H1 (cell line): ENCODE data around the gene IKZF1. TPM values are rescaled to one million over a fixed set of nuclear protein-coding genes. Genes with fewer than 3 reads are reported as not detected.

Experiments used
- CTCF ChIA-PET: fragments of 300-600 bp; sonication (Branson Sonifier 250); formaldehyde crosslinking; loops from one replicate; lab custom pipeline; 2021; ENCODE audit not compliant: partially characterized antibody; lab: Charles Lee
- POLR2A ChIA-PET: fragments of 300-600 bp; sonication (Branson Sonifier 250); formaldehyde crosslinking; loops from one replicate; lab custom pipeline; 2021; ENCODE audit warnings: inconsistent platforms; ENCODE audit not compliant: partially characterized antibody; lab: Charles Lee
- DNase-seq, 2 experiments: peaks; one replicate each; pipeline versions ENCODE4 v3.0.0 to v3.0.0-alpha.2; 2010 to 2022; ENCODE audit warnings: low spot score in 2 of 2, low read depth in 1 of 2, mixed read lengths in 1 of 2
- FAIRE-seq: peaks from 2 replicates; lab custom pipeline; 2011; peaks lifted over from hg19 to GRCh38; lab: Jason Lieb, UNC
- H2AFZ ChIP-seq: 2 replicates; pipeline ENCODE4 v1.8.1; 2012; ENCODE audit warnings: low read length, inconsistent platforms
- H2AK5ac ChIP-seq: 2 replicates; pipeline ENCODE4 v1.6.1; 2013; ENCODE audit warnings: low read depth, low read length
- H2BK120ac ChIP-seq: replicated peaks from 2 replicates; pipeline ENCODE3; 2013; ENCODE audit warnings: low read depth, low read length, inconsistent platforms
- H2BK12ac ChIP-seq: 2 replicates; pipeline ENCODE4 v1.6.1; 2013; ENCODE audit warnings: low read depth, low read length
- H2BK15ac ChIP-seq: 2 replicates; pipeline ENCODE4 v1.6.1; 2013; ENCODE audit warnings: low read length
- H2BK20ac ChIP-seq: 2 replicates; pipeline ENCODE4 v1.6.1; 2013; ENCODE audit warnings: low read length
- H2BK5ac ChIP-seq: 2 replicates; pipeline ENCODE4 v1.6.1; 2013; ENCODE audit warnings: low read depth, low read length
- H3K14ac ChIP-seq: 2 replicates; pipeline ENCODE4 v1.6.1; 2013; ENCODE audit warnings: inconsistent platforms; ENCODE audit not compliant: insufficient read length
- H3K18ac ChIP-seq: 2 replicates; pipeline ENCODE4 v1.6.1; 2013; ENCODE audit warnings: low read length; ENCODE audit errors: extremely low read depth
- H3K23ac ChIP-seq: 2 replicates; pipeline ENCODE4 v1.6.1; 2013; ENCODE audit warnings: inconsistent platforms; ENCODE audit not compliant: insufficient read length
- H3K23me2 ChIP-seq: 2 replicates; pipeline ENCODE4 v1.6.1; 2013; ENCODE audit warnings: low read depth, low read length
- H3K27ac ChIP-seq: 2 replicates; pipeline ENCODE4 v1.6.1; 2011; ENCODE audit warnings: low read depth, low read length, inconsistent platforms
- H3K27me3 ChIP-seq, 4 experiments: replicated peaks in 1 of 4; 1 replicate in 1 of 4; 2 replicates in 3 of 4; pipeline versions ENCODE4 v1.6.1 to v1.8.1; 2011 to 2013; ENCODE audit warnings: low read length in 3 of 4, mild to moderate bottlenecking in 3 of 4, inconsistent platforms in 2 of 4, mixed read lengths in 2 of 4, moderate library complexity in 1 of 4; ENCODE audit not compliant: control insufficient read depth in 3 of 4, insufficient read depth in 3 of 4; ENCODE audit errors: extremely low read depth in 1 of 4
- H3K36me3 ChIP-seq, 4 experiments: 2 replicates each; pipeline versions ENCODE4 v1.6.1 to v1.8.1; 2011 to 2013; ENCODE audit warnings: mild to moderate bottlenecking in 4 of 4, low read length in 3 of 4, moderate library complexity in 2 of 4, control low read depth in 1 of 4, inconsistent platforms in 1 of 4; ENCODE audit not compliant: insufficient read depth in 4 of 4, control insufficient read depth in 2 of 4
- H3K4ac ChIP-seq: replicated peaks from 2 replicates; pipeline ENCODE3; 2013; ENCODE audit warnings: low read length, low read depth, mixed read lengths, inconsistent platforms; ENCODE audit not compliant: insufficient read length
- H3K4me1 ChIP-seq, 4 experiments: replicated peaks in 1 of 4; 1 replicate in 1 of 4; 2 replicates in 3 of 4; pipeline versions ENCODE4 v1.6.1 to v1.8.1; 2011 to 2013; ENCODE audit warnings: low read length in 3 of 4, inconsistent platforms in 2 of 4, mixed read lengths in 1 of 4; ENCODE audit not compliant: insufficient read depth in 4 of 4, control insufficient read depth in 3 of 4
- H3K4me2 ChIP-seq, 2 experiments: 2 replicates each; pipeline versions ENCODE4 v1.6.1 to v1.8.1; 2011 to 2013; ENCODE audit warnings: low read depth in 2 of 2, low read length in 2 of 2, control low read depth in 1 of 2, inconsistent platforms in 1 of 2, mild to moderate bottlenecking in 1 of 2; ENCODE audit not compliant: insufficient read depth in 1 of 2
- H3K4me3 ChIP-seq, 4 experiments: fragments of 200-600, 300-600 bp in 1 of 4; sonication (generic), shearing (Covaris generic), sonication (Bioruptor Twin) in 1 of 4; 2 replicates each; pipeline versions ENCODE4 v1.5.1 to v1.8.1; 2011 to 2016; ENCODE audit warnings: low read length in 4 of 4, low read depth in 3 of 4, control low read depth in 2 of 4, inconsistent platforms in 2 of 4, mild to moderate bottlenecking in 2 of 4, mixed read lengths in 1 of 4, moderate library complexity in 1 of 4; ENCODE audit not compliant: insufficient read depth in 2 of 4; ENCODE audit errors: extremely low read depth in 1 of 4
- H3K56ac ChIP-seq: replicated peaks from 2 replicates; pipeline ENCODE3; 2013; ENCODE audit warnings: low read depth, mild to moderate bottlenecking, mixed read lengths, low read length, inconsistent platforms; ENCODE audit not compliant: insufficient read length
- H3K79me1 ChIP-seq: 2 replicates; pipeline ENCODE4 v1.6.1; 2013; ENCODE audit warnings: low read depth, low read length, control low read depth
- H3K79me2 ChIP-seq, 2 experiments: 2 replicates each; pipeline versions ENCODE4 v1.6.1 to v1.8.1; 2012 to 2013; ENCODE audit warnings: low read length in 2 of 2, mild to moderate bottlenecking in 2 of 2, inconsistent platforms in 1 of 2; ENCODE audit not compliant: insufficient read depth in 2 of 2, control insufficient read depth in 1 of 2
- H3K9ac ChIP-seq, 4 experiments: replicated peaks in 1 of 4; 1 replicate in 1 of 4; 2 replicates in 3 of 4; pipeline versions ENCODE4 v1.6.1 to v1.8.1; 2011 to 2013; ENCODE audit warnings: low read depth in 3 of 4, low read length in 3 of 4, control low read depth in 2 of 4, mild to moderate bottlenecking in 2 of 4, moderate library complexity in 2 of 4, inconsistent platforms in 1 of 4; ENCODE audit errors: extremely low read depth in 1 of 4
- H3K9me3 ChIP-seq, 2 experiments: 2 replicates each; pipeline versions ENCODE4 v1.6.1 to v1.8.1; 2012 to 2013; ENCODE audit warnings: mild to moderate bottlenecking in 2 of 2, moderate library complexity in 2 of 2, control low read depth in 1 of 2, inconsistent platforms in 1 of 2, low read depth in 1 of 2, low read length in 1 of 2, mixed read lengths in 1 of 2; ENCODE audit not compliant: insufficient read depth in 2 of 2
- H4K20me1 ChIP-seq, 2 experiments: replicated peaks in 1 of 2; 2 replicates each; pipeline versions ENCODE3 to v1.8.1; 2011 to 2013; ENCODE audit warnings: inconsistent platforms in 2 of 2, low read length in 2 of 2, mild to moderate bottlenecking in 1 of 2; ENCODE audit not compliant: insufficient read depth in 2 of 2, control insufficient read depth in 1 of 2
- H4K5ac ChIP-seq: 2 replicates; pipeline ENCODE4 v1.6.1; 2013; ENCODE audit warnings: low read length, low read depth, mixed read lengths, inconsistent platforms; ENCODE audit not compliant: insufficient read length
- H4K8ac ChIP-seq: 2 replicates; pipeline ENCODE4 v1.8.0; 2013; ENCODE audit warnings: mild to moderate bottlenecking, moderate library complexity, low read length, inconsistent platforms; ENCODE audit not compliant: insufficient read depth; ENCODE audit errors: extremely low read depth
- H4K91ac ChIP-seq: replicated peaks from 2 replicates; pipeline ENCODE3; 2013; ENCODE audit warnings: low read length, mixed read lengths, inconsistent platforms; ENCODE audit not compliant: insufficient read length
- ATF3 ChIP-seq: IDR thresholded peaks from 2 replicates; pipeline ENCODE4 v1.6.1; 2011; ENCODE audit warnings: low read depth, mild to moderate bottlenecking, low read length; ENCODE audit not compliant: insufficient read depth
- BRCA1 ChIP-seq: IDR thresholded peaks from 2 replicates; pipeline ENCODE4 v1.6.1; 2012; ENCODE audit warnings: low read depth, low read length, improper control_type of control experiment
- CBX5 ChIP-seq: fragments of 300-800, 300-1000 bp; sonication (generic); IDR thresholded peaks from 2 replicates; pipeline ENCODE4 v1.7.1; 2016; ENCODE audit warnings: antibody characterized with exemption, low read length, low read depth
- CEBPB ChIP-seq: IDR thresholded peaks from 2 replicates; pipeline ENCODE4 v1.6.1; 2012; ENCODE audit warnings: low read depth, low read length
- CTBP2 ChIP-seq: IDR thresholded peaks from 2 replicates; pipeline ENCODE4 v1.7.0; 2011; ENCODE audit warnings: borderline replicate concordance, mild to moderate bottlenecking, moderate library complexity, mixed read lengths, low read length; ENCODE audit not compliant: insufficient read depth, insufficient read length
- HDAC6 ChIP-seq: IDR thresholded peaks from one replicate; pipeline ENCODE4 v1.7.1; 2012; ENCODE audit warnings: low read depth, mild to moderate bottlenecking, inconsistent platforms, low read length, moderate library complexity
- TEAD4 ChIP-seq: IDR thresholded peaks from 2 replicates; pipeline ENCODE4 v1.6.1; 2012; ENCODE audit warnings: low read depth, low read length, inconsistent platforms, mixed read lengths
- WGBS, 2 experiments: shearing (Covaris generic) in 1 of 2; methylation state at CpG; one replicate each; pipeline versions ENCODE4 v1.1.6 to v1.1.7; 2013 to 2015; ENCODE audit warnings: low lambda C conversion rate in 2 of 2, mixed read lengths in 2 of 2, inconsistent platforms in 1 of 2, low coverage in 1 of 2, missing lambda C conversion rate in 1 of 2; ENCODE audit not compliant: insufficient replicate concordance in 2 of 2, insufficient coverage in 1 of 2, insufficient read length in 1 of 2; ENCODE audit errors: extremely low coverage in 1 of 2, missing lambda C conversion rate in 1 of 2; 5-methylcytosine and 5-hydroxymethylcytosine counted together
- polyA plus RNA-seq, 7 experiments: library from polyadenylated mRNA; depleted of rRNA in 3 of 7; stranded (reverse) in 5 of 7; unstranded in 2 of 7; fragments of >200 nt in 5 of 7; fragments of 200-250 nt in 2 of 7; gene quantifications; 1 replicate in 5 of 7; 2 replicates in 1 of 7; 4 replicates in 1 of 7; pipeline versions ENCODE4 v1.2.1 to v1.2.3, GENCODE V29; 2011 to 2013; ENCODE audit warnings: missing spikeins in 2 of 7, mixed read lengths in 2 of 7
- total RNA-seq: library from RNA; stranded (reverse); fragmentation: NEBNext Ultra II Directional; extraction: Animal tissue kit (Norgen Biotek cat#: 25700); gene quantifications from 2 replicates; pipeline ENCODE4 v1.2.1, GENCODE V29; 2021

Gene IKZF1
- total and polyA plus RNA-seq, 2 of the 8 experiments (the other 6 are each of a cell fraction or from before 2014, with no cell fraction given): 0.74 to 1.5 TPM

- WGBS, 2 experiments: 94% methylated on average over 9 of the region's 9 CpGs; no CpG with 5 or more reads in 1 of the 2 experiments
- CTCF ChIA-PET: interaction anchor here (1.2 kb wide), 1 partner anchor 12 kb away, joined by 3 read pairs; no protein-coding TSS in a partner anchor
- no peak overlapping the region; the same call in 1 of the 2 replicates for H2BK20ac ChIP-seq
- H3K27me3 ChIP-seq: no peaks in the 10 kb centered on the region
- H3K27ac ChIP-seq: no peak overlapping the region
- POLR2A ChIA-PET: no interaction called here
- H4K5ac ChIP-seq: no peak overlapping the region
- no peak for FAIRE-seq
- no peaks in the 10 kb centered on the region for H3K9me3 ChIP-seq
- H3K18ac ChIP-seq: no peak overlapping the region
- no peak for DNase-seq
- no peak overlapping the region for H4K8ac ChIP-seq
- H3K4me1 ChIP-seq: peaks cover 0 to 2% (median 0%) of the 10 kb centered on the region in 4 experiments; a peak in 1 of 7 replicates
- H3K14ac ChIP-seq: no peak overlapping the region
- no peak overlapping the region for H2AFZ ChIP-seq
- no peaks in the 10 kb centered on the region for H4K20me1 ChIP-seq
- TF ChIP-seq BRCA1 (no peak), CTBP2 (no peak), CBX5 (no peak), HDAC6 (no peak), TEAD4 (no peak), ATF3 (no peak), CEBPB (no peak)
- TF ChIP-seq, all 59 proteins: peak for 0
- Histone ChIP-seq H3K79me2 (no peaks in the 10 kb centered on the region), H3K4ac (no peak overlapping the region), H3K4me3 (no peak overlapping the region), H3K23me2 (no peaks in the 10 kb centered on the region), H3K79me1 (no peaks in the 10 kb centered on the region), H4K91ac (no peak overlapping the region), H2BK12ac (no peak overlapping the region; the same call in 1 of the 2 replicates), H3K56ac (no peak overlapping the region), H3K4me2 (no peak overlapping the region), H2AK5ac (0 out of 2 replicates have a peak overlapping the region, but pooled peaks have one; percentile 48), H2BK120ac (no peak overlapping the region), H2BK5ac (no peak overlapping the region), H3K9ac (no peak overlapping the region), H3K23ac (no peak overlapping the region), H2BK15ac (no peak overlapping the region), H3K36me3 (no peaks in the 10 kb centered on the region)
These were observed 89.2 kb downstream of the IKZF1 start for GRCh38 chr7:50393547-50394252.
